Fibroblast of mammary gland (primary cell): ENCODE results near the gene ITM2B.

Experiments
- DNase-seq: peaks from one replicate; pipeline ENCODE4 v3.0.0-alpha.2; 2010; ENCODE audit warnings: low read depth
- H3K4me3 ChIP-seq: 2 replicates; pipeline ENCODE4 v1.5.1; 2011; ENCODE audit warnings: low read depth, mild to moderate bottlenecking, low read length, moderate library complexity; ENCODE audit not compliant: control insufficient read depth
- TF ChIP-seq, protein P1 (sequence below): conservative IDR thresholded peaks from 2 replicates; pipeline ENCODE4 v1.5.1; 2011; ENCODE audit warnings: low read depth, low read length, inconsistent platforms; ENCODE audit not compliant: control insufficient read depth, insufficient read depth

The ITM2B gene

GRCh38 chr13:48258430-48258829, 25.4 kb downstream of the ITM2B start:
- DNase-seq, result no peak
- no peak overlapping the region for H3K4me3 ChIP-seq
- TF ChIP-seq, protein P1, sequence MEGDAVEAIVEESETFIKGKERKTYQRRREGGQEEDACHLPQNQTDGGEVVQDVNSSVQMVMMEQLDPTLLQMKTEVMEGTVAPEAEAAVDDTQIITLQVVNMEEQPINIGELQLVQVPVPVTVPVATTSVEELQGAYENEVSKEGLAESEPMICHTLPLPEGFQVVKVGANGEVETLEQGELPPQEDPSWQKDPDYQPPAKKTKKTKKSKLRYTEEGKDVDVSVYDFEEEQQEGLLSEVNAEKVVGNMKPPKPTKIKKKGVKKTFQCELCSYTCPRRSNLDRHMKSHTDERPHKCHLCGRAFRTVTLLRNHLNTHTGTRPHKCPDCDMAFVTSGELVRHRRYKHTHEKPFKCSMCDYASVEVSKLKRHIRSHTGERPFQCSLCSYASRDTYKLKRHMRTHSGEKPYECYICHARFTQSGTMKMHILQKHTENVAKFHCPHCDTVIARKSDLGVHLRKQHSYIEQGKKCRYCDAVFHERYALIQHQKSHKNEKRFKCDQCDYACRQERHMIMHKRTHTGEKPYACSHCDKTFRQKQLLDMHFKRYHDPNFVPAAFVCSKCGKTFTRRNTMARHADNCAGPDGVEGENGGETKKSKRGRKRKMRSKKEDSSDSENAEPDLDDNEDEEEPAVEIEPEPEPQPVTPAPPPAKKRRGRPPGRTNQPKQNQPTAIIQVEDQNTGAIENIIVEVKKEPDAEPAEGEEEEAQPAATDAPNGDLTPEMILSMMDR, result no peak

- no peak for DNase-seq
- H3K4me3 ChIP-seq, result no peak overlapping the region
- TF ChIP-seq, protein P1, result no peak
Observed at GRCh38 chr13:48260970-48261369, 28.0 kb downstream of the ITM2B start.

DNA sequence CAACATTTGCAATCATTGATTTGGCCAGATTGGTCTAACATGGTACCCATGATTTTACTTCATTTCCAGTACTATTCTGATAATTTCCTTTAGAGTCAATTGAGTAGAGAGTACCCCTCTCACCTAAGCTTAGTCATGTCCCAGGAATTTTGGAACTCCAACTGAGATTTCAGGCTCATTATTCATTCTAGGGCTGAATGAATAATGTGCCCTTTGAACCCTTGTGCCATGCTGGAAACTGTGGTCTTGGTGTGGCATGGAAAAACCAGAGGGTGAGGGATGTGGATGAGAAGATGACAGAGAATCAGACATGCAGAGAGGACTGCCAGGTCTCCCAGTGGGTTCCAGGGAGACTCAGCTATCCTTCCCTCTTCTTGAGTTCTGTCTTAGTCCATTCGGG, 30.2 kb downstream of the ITM2B start:
- no peak overlapping the region for H3K4me3 ChIP-seq
- TF ChIP-seq, protein P1, result no peak
- DNase-seq, result no peak

DNA sequence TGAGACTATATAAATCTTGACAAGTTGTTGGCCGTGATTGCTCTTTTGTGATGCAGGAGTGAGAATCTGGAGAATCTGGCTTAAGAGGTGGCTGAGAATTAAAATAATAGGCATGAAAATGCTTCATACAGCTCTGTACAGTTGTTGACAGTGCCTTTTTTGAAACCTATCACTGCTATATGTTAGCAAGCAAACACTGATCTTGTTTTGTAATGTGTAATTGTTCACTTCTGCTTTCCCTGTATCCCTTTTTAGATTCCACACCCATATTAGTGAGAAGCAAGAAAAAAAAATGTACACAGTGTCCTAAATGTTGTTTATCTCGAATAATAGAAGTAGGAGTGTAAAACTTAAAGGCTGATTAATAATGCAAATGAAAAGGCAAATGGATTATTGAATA, 31.1 kb downstream of the ITM2B start:
- no peak overlapping the region for H3K4me3 ChIP-seq
- TF ChIP-seq, protein P1, result no peak
- no peak for DNase-seq

GRCh38 chr13:48265217-48265815, 32.3 kb downstream of the ITM2B start:
- no peak for DNase-seq
- TF ChIP-seq, protein P1, result no peak

GRCh38 chr13:48266150-48266549, 33.1 kb downstream of the ITM2B start:
- no peak overlapping the region for H3K4me3 ChIP-seq
- TF ChIP-seq, protein P1, result no peak
- no peak for DNase-seq

More at GRCh38 chr13:48265217-48265815, 32.3 kb downstream of the ITM2B start:
- H3K4me3 ChIP-seq, result no peak overlapping the region
